Osteoblast (primary cell): ENCODE measurements around the gene GPR78. TPM values are rescaled to one million over a fixed set of nuclear protein-coding genes. Genes with fewer than 3 reads are reported as not detected.

ENCODE experiments used
- DNase-seq: peaks from one replicate; pipeline ENCODE4 v3.0.0; 2011; ENCODE audit warnings: low spot score, mixed read lengths; ENCODE audit not compliant: insufficient read length; ENCODE audit errors: missing footprints
- H2AFZ ChIP-seq: 2 replicates; pipeline ENCODE4 v1.6.0; 2011; ENCODE audit warnings: mild to moderate bottlenecking, low read length
- H3K27ac ChIP-seq: 2 replicates; pipeline ENCODE4 v1.5.1; 2011; ENCODE audit warnings: mild to moderate bottlenecking, low read depth, low read length, moderate library complexity
- H3K27me3 ChIP-seq: 2 replicates; pipeline ENCODE4 v1.6.0; 2012; ENCODE audit warnings: mild to moderate bottlenecking, control low read depth, inconsistent platforms, low read length, moderate library complexity; ENCODE audit not compliant: insufficient read depth
- H3K36me3 ChIP-seq: 2 replicates; pipeline ENCODE4 v1.5.1; 2011; ENCODE audit warnings: mild to moderate bottlenecking, low read length, control low read depth, moderate library complexity; ENCODE audit not compliant: insufficient read depth
- H3K4me1 ChIP-seq: 2 replicates; pipeline ENCODE4 v1.5.1; 2011; ENCODE audit warnings: mild to moderate bottlenecking, low read length, control low read depth, moderate library complexity; ENCODE audit not compliant: insufficient read depth
- H3K4me2 ChIP-seq: 2 replicates; pipeline ENCODE4 v1.6.0; 2011; ENCODE audit warnings: mild to moderate bottlenecking, low read length; ENCODE audit not compliant: insufficient read depth
- H3K4me3 ChIP-seq: fragments of 200-600 bp; sonication (generic); 3 replicates; pipeline ENCODE4 v1.5.1; 2012; ENCODE audit warnings: mild to moderate bottlenecking, low read length, inconsistent platforms; ENCODE audit not compliant: insufficient read depth
- H3K79me2 ChIP-seq: 2 replicates; pipeline ENCODE4 v1.6.0; 2012; ENCODE audit warnings: mild to moderate bottlenecking, low read length, control low read depth, inconsistent platforms; ENCODE audit not compliant: insufficient read depth
- H3K9me3 ChIP-seq: 2 replicates; pipeline ENCODE4 v1.5.1; 2011; ENCODE audit warnings: low read depth, low read length, control low read depth
- H4K20me1 ChIP-seq: 2 replicates; pipeline ENCODE4 v1.6.0; 2012; ENCODE audit warnings: mild to moderate bottlenecking, low read length, control low read depth; ENCODE audit not compliant: insufficient read depth
- CTCF ChIP-seq: IDR thresholded peaks from 2 replicates; pipeline ENCODE4 v1.5.1; 2011; ENCODE audit warnings: mild to moderate bottlenecking, low read depth, low read length, moderate library complexity; ENCODE audit errors: extremely low read depth
- total RNA-seq: library from RNA; depleted of rRNA; stranded (reverse); fragments of >200 nt; gene quantifications from 2 replicates; pipeline ENCODE4 v1.2.3, GENCODE V29; 2012

Gene GPR78
- total RNA-seq, 1 donor, result 1.8 TPM

GRCh38 chr4:8559011-8559410, 21.2 kb upstream of the GPR78 start:
- Histone ChIP-seq H2AFZ (no peak overlapping the region), H3K4me1 (peaks cover 18% of the 10 kb centered on the region), H3K36me3 (no peaks in the 10 kb centered on the region), H4K20me1 (no peaks in the 10 kb centered on the region), H3K27me3 (no peaks in the 10 kb centered on the region), H3K4me2 (no peak overlapping the region), H3K27ac (no peak overlapping the region), H3K79me2 (no peaks in the 10 kb centered on the region), H3K9me3 (no peaks in the 10 kb centered on the region), H3K4me3 (no peak overlapping the region)
- no peak for TF ChIP-seq CTCF
- DNase-seq, result no peak

- Histone ChIP-seq H3K79me2 (no peaks in the 10 kb centered on the region), H3K27ac (no peak overlapping the region), H3K27me3 (no peaks in the 10 kb centered on the region), H3K9me3 (no peaks in the 10 kb centered on the region), H3K4me1 (peaks cover 18% of the 10 kb centered on the region), H4K20me1 (no peaks in the 10 kb centered on the region), H3K4me3 (no peak overlapping the region), H2AFZ (no peak overlapping the region), H3K36me3 (no peaks in the 10 kb centered on the region), H3K4me2 (no peak overlapping the region)
- DNase-seq, result peak; percentile 58
- TF ChIP-seq CTCF, result no peak
These were observed 20.5 kb upstream of the GPR78 start for GRCh38 chr4:8559524-8560264.

GRCh38 chr4:8560265-8561047, 19.7 kb upstream of the GPR78 start:
- H4K20me1 ChIP-seq, result no peaks in the 10 kb centered on the region
- peaks cover 18% of the 10 kb centered on the region for H3K4me1 ChIP-seq
- no peaks in the 10 kb centered on the region for H3K79me2 ChIP-seq
- DNase-seq, result peak; percentile 92
- H3K27ac ChIP-seq, result no peak overlapping the region
- H3K36me3 ChIP-seq, result no peaks in the 10 kb centered on the region
- no peak overlapping the region for H3K4me3 ChIP-seq
- no peaks in the 10 kb centered on the region for H3K9me3 ChIP-seq
- no peak for TF ChIP-seq CTCF
- peak overlapping the region; percentile 68 for H2AFZ ChIP-seq
- H3K4me2 ChIP-seq, result peak overlapping the region; percentile 36
- H3K27me3 ChIP-seq, result no peaks in the 10 kb centered on the region

GRCh38 chr4:8564595-8564994, 15.6 kb upstream of the GPR78 start:
- Histone ChIP-seq H3K4me2 (no peak overlapping the region), H3K4me1 (peaks cover 12% of the 10 kb centered on the region), H3K79me2 (no peaks in the 10 kb centered on the region), H3K9me3 (no peaks in the 10 kb centered on the region), H2AFZ (no peak overlapping the region), H4K20me1 (no peaks in the 10 kb centered on the region), H3K4me3 (no peak overlapping the region), H3K27ac (no peak overlapping the region), H3K36me3 (no peaks in the 10 kb centered on the region), H3K27me3 (peaks cover 10% of the 10 kb centered on the region)
- TF ChIP-seq CTCF, result no peak
- no peak for DNase-seq
